Measurements from ENCODE around the gene OAF. TPM values are rescaled to one million over a fixed set of nuclear protein-coding genes. Genes with fewer than 3 reads are reported as not detected.

The OAF gene
- total and polyA plus RNA-seq, 2 donors (not counting 1 experiment from before 2014, with no cell fraction given), result 1.3 to 1.9 TPM

DNA sequence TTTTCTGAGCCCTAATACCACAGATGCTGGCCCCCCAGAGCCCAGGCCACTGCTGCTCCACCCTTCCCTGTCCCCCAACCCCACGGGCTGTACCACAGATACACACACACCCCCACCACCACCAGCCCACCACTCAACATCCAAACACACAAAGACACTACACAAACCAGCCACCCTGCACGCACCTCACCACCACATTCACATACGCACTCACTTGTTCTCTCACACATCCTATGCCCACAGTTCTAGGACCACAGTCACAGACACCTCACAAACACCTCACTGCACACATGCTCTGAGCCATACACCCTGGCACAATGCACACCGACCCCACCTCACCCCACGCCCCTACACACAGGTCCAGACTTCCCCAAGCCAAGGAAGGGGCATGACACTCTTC lies 22.5 kb upstream of the OAF start:
- H3K27me3 ChIP-seq (replicated peaks in 1 of 4; ENCODE audit: control extremely low read depth in 1 of 4, control insufficient read depth in 3 of 4, insufficient read depth in 4 of 4, low read length in 3 of 4), result peaks cover 0 to 12% (median 0%) of the 10 kb centered on the region in 4 experiments

DNA sequence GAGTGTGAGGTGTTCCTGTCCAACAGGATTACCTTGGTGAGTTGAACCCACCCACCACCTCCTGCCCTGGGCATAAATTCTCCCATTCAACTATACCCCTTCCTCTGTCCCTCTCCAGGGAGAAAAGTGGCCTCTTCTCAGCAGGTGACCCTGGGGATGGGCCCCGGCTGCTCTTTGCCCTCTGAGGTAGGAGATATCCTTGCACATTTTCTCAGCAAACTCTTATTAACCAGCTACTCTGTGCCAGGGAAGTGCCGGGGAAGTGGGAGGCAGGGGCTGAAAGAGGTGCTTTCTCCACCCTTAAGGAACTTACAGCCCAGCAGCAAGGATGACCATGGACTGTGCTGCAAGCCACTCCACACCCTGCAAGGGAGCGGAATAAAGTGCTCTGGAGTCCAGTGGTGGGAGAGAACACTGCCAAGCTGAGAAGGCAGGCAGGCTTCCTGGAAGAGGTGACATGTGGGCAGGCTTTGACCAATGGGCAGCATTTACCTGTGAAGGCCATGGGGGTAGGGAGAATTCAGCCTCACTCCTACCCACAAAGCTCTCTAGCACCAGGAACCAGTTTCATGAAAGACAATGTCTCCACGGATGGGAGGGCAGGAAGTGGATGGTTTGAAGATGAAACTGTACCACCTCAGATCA lies 21.9 kb upstream of the OAF start:
- POLR2A ChIA-PET, result no interaction called here
- Histone ChIP-seq H3K36me3 (replicated peaks in 1 of 2; ENCODE audit: control extremely low read depth in 1 of 2, control insufficient read depth in 1 of 2, extremely low read depth in 1 of 2, insufficient read depth in 2 of 2, low read length in 1 of 2) (no peaks in the 10 kb centered on the region), H3K9me3 (ENCODE audit: control extremely low read depth in 1 of 3, control insufficient read depth in 2 of 3, insufficient read depth in 1 of 3, low read length in 2 of 3) (no peaks in the 10 kb centered on the region), H4K20me1 (ENCODE audit: control insufficient read depth, insufficient read depth, low read length, poor library complexity, severe bottlenecking) (no peaks in the 10 kb centered on the region), H3K4me1 (ENCODE audit: control insufficient read depth in 2 of 2, insufficient read depth in 2 of 2, low read length in 2 of 2) (no peaks in the 10 kb centered on the region), H3K27me3 (replicated peaks in 1 of 4; ENCODE audit: control extremely low read depth in 1 of 4, control insufficient read depth in 3 of 4, insufficient read depth in 4 of 4, low read length in 3 of 4) (peaks cover 0 to 12% (median 0%) of the 10 kb centered on the region in 4 experiments), H3K4me3 (ENCODE audit: control extremely low read depth in 1 of 5, extremely low read depth in 1 of 5, insufficient read depth in 1 of 5, low read depth in 2 of 5, low read length in 4 of 5) (no peak overlapping the region), H2AFZ (ENCODE audit: insufficient read depth, low read depth, low read length, poor library complexity, severe bottlenecking) (no peak overlapping the region), H3K27ac (ENCODE audit: low read length in 2 of 2) (no peak overlapping the region), H3K4me2 (replicated peaks; ENCODE audit: low read depth, low read length, poor library complexity, severe bottlenecking) (no peak overlapping the region), H3K79me2 (ENCODE audit: control insufficient read depth, insufficient read depth, low read length) (no peaks in the 10 kb centered on the region), H3K9ac (ENCODE audit: low read length) (no peak overlapping the region)
- intact Hi-C loops (cut with micrococcal nuclease), result no loop called here
- CTCF ChIA-PET, result no interaction called here
- DNase-seq, result no peak
- H3K4me1 Mint-ChIP-seq, result no peaks in the 10 kb centered on the region
- ATAC-seq (ENCODE audit: low read depth), result no peak
- peaks cover 31% of the 10 kb centered on the region for H3K27me3 Mint-ChIP-seq
- WGBS (ENCODE audit: insufficient coverage), result 100% methylated on average over 1 of the region's 4 CpGs
- H3K4me3 Mint-ChIP-seq, result no peak overlapping the region
- H3K9me3 Mint-ChIP-seq (ENCODE audit: insufficient read depth), result no peaks in the 10 kb centered on the region
- H3K27ac Mint-ChIP-seq, result no peak overlapping the region
- TF ChIP-seq, protein P1, sequence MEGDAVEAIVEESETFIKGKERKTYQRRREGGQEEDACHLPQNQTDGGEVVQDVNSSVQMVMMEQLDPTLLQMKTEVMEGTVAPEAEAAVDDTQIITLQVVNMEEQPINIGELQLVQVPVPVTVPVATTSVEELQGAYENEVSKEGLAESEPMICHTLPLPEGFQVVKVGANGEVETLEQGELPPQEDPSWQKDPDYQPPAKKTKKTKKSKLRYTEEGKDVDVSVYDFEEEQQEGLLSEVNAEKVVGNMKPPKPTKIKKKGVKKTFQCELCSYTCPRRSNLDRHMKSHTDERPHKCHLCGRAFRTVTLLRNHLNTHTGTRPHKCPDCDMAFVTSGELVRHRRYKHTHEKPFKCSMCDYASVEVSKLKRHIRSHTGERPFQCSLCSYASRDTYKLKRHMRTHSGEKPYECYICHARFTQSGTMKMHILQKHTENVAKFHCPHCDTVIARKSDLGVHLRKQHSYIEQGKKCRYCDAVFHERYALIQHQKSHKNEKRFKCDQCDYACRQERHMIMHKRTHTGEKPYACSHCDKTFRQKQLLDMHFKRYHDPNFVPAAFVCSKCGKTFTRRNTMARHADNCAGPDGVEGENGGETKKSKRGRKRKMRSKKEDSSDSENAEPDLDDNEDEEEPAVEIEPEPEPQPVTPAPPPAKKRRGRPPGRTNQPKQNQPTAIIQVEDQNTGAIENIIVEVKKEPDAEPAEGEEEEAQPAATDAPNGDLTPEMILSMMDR (IDR thresholded peaks at IDR 0.05), result no peak
- no peak for TF ChIP-seq EZH2 (IDR thresholded peaks at IDR 0.05; ENCODE audit: borderline replicate concordance, insufficient read depth, low read depth, low read length, poor library complexity, severe bottlenecking)

More for the DNA sequence above, 22.5 kb upstream of the OAF start:
- Histone ChIP-seq H4K20me1 (ENCODE audit: control insufficient read depth, insufficient read depth, low read length, poor library complexity, severe bottlenecking) (no peaks in the 10 kb centered on the region), H3K36me3 (replicated peaks in 1 of 2; ENCODE audit: control extremely low read depth in 1 of 2, control insufficient read depth in 1 of 2, extremely low read depth in 1 of 2, insufficient read depth in 2 of 2, low read length in 1 of 2) (no peaks in the 10 kb centered on the region), H3K4me3 (ENCODE audit: control extremely low read depth in 1 of 5, extremely low read depth in 1 of 5, insufficient read depth in 1 of 5, low read depth in 2 of 5, low read length in 4 of 5) (no peak overlapping the region), H2AFZ (ENCODE audit: insufficient read depth, low read depth, low read length, poor library complexity, severe bottlenecking) (no peak overlapping the region), H3K4me1 (ENCODE audit: control insufficient read depth in 2 of 2, insufficient read depth in 2 of 2, low read length in 2 of 2) (no peaks in the 10 kb centered on the region), H3K4me2 (replicated peaks; ENCODE audit: low read depth, low read length, poor library complexity, severe bottlenecking) (no peak overlapping the region), H3K79me2 (ENCODE audit: control insufficient read depth, insufficient read depth, low read length) (no peaks in the 10 kb centered on the region), H3K9me3 (ENCODE audit: control extremely low read depth in 1 of 3, control insufficient read depth in 2 of 3, insufficient read depth in 1 of 3, low read length in 2 of 3) (no peaks in the 10 kb centered on the region), H3K9ac (ENCODE audit: low read length) (no peak overlapping the region), H3K27ac (ENCODE audit: low read length in 2 of 2) (no peak overlapping the region)
- peaks cover 37% of the 10 kb centered on the region for H3K27me3 Mint-ChIP-seq
- H3K9me3 Mint-ChIP-seq (ENCODE audit: insufficient read depth), result no peaks in the 10 kb centered on the region
- ChIA-PET CTCF (no interaction called here), POLR2A (no interaction called here)
- intact Hi-C loops (cut with micrococcal nuclease), result no loop called here
- no peak for ATAC-seq (ENCODE audit: low read depth)
- no peak overlapping the region for H3K4me3 Mint-ChIP-seq
- 93% methylated on average over 4 of the region's 5 CpGs for WGBS (ENCODE audit: insufficient coverage)
- DNase-seq, result no peak
- H3K27ac Mint-ChIP-seq, result no peak overlapping the region
- TF ChIP-seq, protein P1 (IDR thresholded peaks at IDR 0.05), result no peak
- no peak for TF ChIP-seq EZH2 (IDR thresholded peaks at IDR 0.05; ENCODE audit: borderline replicate concordance, insufficient read depth, low read depth, low read length, poor library complexity, severe bottlenecking)
- H3K4me1 Mint-ChIP-seq, result no peaks in the 10 kb centered on the region
